HFFc6 (cell line): Measurements from ENCODE around the gene PTGER4. TPM values are rescaled to one million over a fixed set of nuclear protein-coding genes. Genes with fewer than 3 reads are reported as not detected.

Experiments used
- DNase-seq: peaks from one replicate; pipeline ENCODE4 v3.0.0-alpha.2; 2018
- H3K27ac Mint-ChIP-seq: 2 replicates; pipeline ENCODE4 v1.8.0; 2020; ENCODE audit warnings: mild to moderate bottlenecking, mixed read lengths
- H3K27me3 Mint-ChIP-seq: 2 replicates; pipeline ENCODE4 v1.8.0; 2021; ENCODE audit warnings: mild to moderate bottlenecking, moderate library complexity, mixed read lengths; ENCODE audit not compliant: insufficient read depth
- H3K36me3 Mint-ChIP-seq: 2 replicates; pipeline ENCODE4 v1.8.0; 2021; ENCODE audit warnings: low read depth, mixed read lengths
- H3K4me1 Mint-ChIP-seq: 2 replicates; pipeline ENCODE4 v1.8.0; 2020; ENCODE audit warnings: low read depth, mixed read lengths
- H3K4me3 Mint-ChIP-seq: 2 replicates; pipeline ENCODE4 v1.8.0; 2020; ENCODE audit warnings: mild to moderate bottlenecking, moderate library complexity, mixed read lengths
- H3K9me3 Mint-ChIP-seq: 2 replicates; pipeline ENCODE4 v1.8.0; 2020; ENCODE audit warnings: mild to moderate bottlenecking, mixed read lengths
- total RNA-seq, 6 experiments: library from RNA; stranded (reverse); fragmentation: NEBNext Ultra II Directional; extraction: Animal tissue kit (Norgen Biotek cat#: 25700); gene quantifications; 2 replicates in 1 of 6; 3 replicates in 5 of 6; pipeline ENCODE4 v1.2.3, GENCODE V29; 2021
- TF ChIP-seq, protein P1 (sequence below): fragments of 200-600 bp; sonication (generic); IDR thresholded peaks from 2 replicates; pipeline ENCODE4 v1.5.0; 2021; ENCODE audit warnings: antibody characterized with exemption, mild to moderate bottlenecking

PTGER4 gene
- total RNA-seq, 6 experiments from 2014 or later = 1.4 to 5.1 (median 3.6) TPM

DNA sequence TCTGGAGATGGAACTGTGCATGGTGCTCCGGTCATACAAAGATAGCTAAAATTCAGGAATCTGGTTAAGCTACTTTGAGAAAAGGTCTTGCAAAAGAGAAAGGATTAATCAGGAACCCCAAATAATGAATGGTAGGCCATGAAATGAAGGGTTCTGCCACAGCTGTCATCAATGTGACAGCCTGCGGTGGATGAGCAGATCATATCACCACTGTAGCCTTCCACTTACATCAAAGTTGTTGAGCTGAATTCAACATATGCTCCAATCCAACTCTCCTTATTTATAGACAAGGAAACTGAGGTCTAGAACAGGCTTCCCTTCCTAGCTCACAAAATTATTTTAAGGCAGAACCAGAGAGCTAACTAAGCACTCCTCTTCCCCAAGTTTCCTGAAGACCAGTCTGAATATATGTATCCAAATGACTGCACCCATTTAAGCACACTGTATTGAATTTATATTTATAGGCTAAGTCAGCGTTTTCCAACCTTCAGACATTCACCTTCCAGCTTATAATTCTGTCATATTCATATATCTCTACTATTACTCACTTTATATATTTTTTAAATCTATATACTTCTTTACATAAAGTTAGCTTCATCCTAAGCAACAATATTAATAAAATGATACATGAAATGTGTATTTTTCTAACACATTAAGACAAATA lies 13.9 kb upstream of the PTGER4 start:
- Mint-ChIP-seq H3K4me3 (no peak overlapping the region), H3K9me3 (no peaks in the 10 kb centered on the region), H3K36me3 (no peaks in the 10 kb centered on the region), H3K27me3 (no peaks in the 10 kb centered on the region; the same call in 1 of the 2 replicates), H3K27ac (no peak overlapping the region), H3K4me1 (peaks cover 6% of the 10 kb centered on the region)
- TF ChIP-seq, protein P1, sequence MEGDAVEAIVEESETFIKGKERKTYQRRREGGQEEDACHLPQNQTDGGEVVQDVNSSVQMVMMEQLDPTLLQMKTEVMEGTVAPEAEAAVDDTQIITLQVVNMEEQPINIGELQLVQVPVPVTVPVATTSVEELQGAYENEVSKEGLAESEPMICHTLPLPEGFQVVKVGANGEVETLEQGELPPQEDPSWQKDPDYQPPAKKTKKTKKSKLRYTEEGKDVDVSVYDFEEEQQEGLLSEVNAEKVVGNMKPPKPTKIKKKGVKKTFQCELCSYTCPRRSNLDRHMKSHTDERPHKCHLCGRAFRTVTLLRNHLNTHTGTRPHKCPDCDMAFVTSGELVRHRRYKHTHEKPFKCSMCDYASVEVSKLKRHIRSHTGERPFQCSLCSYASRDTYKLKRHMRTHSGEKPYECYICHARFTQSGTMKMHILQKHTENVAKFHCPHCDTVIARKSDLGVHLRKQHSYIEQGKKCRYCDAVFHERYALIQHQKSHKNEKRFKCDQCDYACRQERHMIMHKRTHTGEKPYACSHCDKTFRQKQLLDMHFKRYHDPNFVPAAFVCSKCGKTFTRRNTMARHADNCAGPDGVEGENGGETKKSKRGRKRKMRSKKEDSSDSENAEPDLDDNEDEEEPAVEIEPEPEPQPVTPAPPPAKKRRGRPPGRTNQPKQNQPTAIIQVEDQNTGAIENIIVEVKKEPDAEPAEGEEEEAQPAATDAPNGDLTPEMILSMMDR = no peak
- DNase-seq = no peak

- no peak for DNase-seq
- TF ChIP-seq, protein P1 = no peak
- no peaks in the 10 kb centered on the region for H3K36me3 Mint-ChIP-seq
- H3K27me3 Mint-ChIP-seq = no peaks in the 10 kb centered on the region; the same call in 1 of the 2 replicates
- H3K4me3 Mint-ChIP-seq = no peak overlapping the region
- H3K9me3 Mint-ChIP-seq = no peaks in the 10 kb centered on the region
- H3K4me1 Mint-ChIP-seq = peaks cover 13% of the 10 kb centered on the region
- no peak overlapping the region for H3K27ac Mint-ChIP-seq
Observed at GRCh38 chr5:40666657-40667056, 13.1 kb upstream of the PTGER4 start.

- Mint-ChIP-seq H3K4me3 (no peak overlapping the region), H3K9me3 (no peaks in the 10 kb centered on the region), H3K27me3 (no peaks in the 10 kb centered on the region; the same call in 1 of the 2 replicates), H3K4me1 (peaks cover 14% of the 10 kb centered on the region), H3K27ac (no peak overlapping the region), H3K36me3 (no peaks in the 10 kb centered on the region)
- TF ChIP-seq, protein P1 = no peak
- DNase-seq = no peak
Observed at GRCh38 chr5:40667161-40667663, 12.5 kb upstream of the PTGER4 start.

- Mint-ChIP-seq H3K9me3 (no peaks in the 10 kb centered on the region), H3K4me1 (peaks cover 24% of the 10 kb centered on the region), H3K27me3 (no peaks in the 10 kb centered on the region; the same call in 1 of the 2 replicates), H3K27ac (no peak overlapping the region), H3K36me3 (no peaks in the 10 kb centered on the region), H3K4me3 (no peak overlapping the region)
- TF ChIP-seq, protein P1 = no peak
- no peak for DNase-seq
Observed at GRCh38 chr5:40669606-40670390, 9.9 kb upstream of the PTGER4 start.

GRCh38 chr5:40672425-40672824 lies 7.3 kb upstream of the PTGER4 start:
- DNase-seq = no peak
- H3K9me3 Mint-ChIP-seq = no peaks in the 10 kb centered on the region
- H3K4me1 Mint-ChIP-seq = peaks cover 37% of the 10 kb centered on the region
- H3K4me3 Mint-ChIP-seq = no peak overlapping the region
- no peak overlapping the region for H3K27ac Mint-ChIP-seq
- H3K27me3 Mint-ChIP-seq = no peaks in the 10 kb centered on the region; the same call in 1 of the 2 replicates
- TF ChIP-seq, protein P1 = no peak
- no peaks in the 10 kb centered on the region for H3K36me3 Mint-ChIP-seq
